Neural cell (in vitro differentiated cells): ENCODE measurements around the gene AGRP. TPM values are rescaled to one million over a fixed set of nuclear protein-coding genes. Genes with fewer than 3 reads are reported as not detected.

Source experiments
- H2AFZ ChIP-seq: fragments of 200-600, 300-800 bp; sonication (generic), shearing (Covaris generic); 2 replicates; pipeline ENCODE4 v1.6.0; 2014; ENCODE audit warnings: low read depth, mild to moderate bottlenecking, antibody characterized with exemption, low read length, moderate library complexity
- H3F3A ChIP-seq: fragments of 200-600 bp; shearing (Covaris generic); 2 replicates; pipeline ENCODE4 v1.6.1; 2016; ENCODE audit warnings: mild to moderate bottlenecking, moderate library complexity, mixed read lengths, antibody characterized with exemption, low read length; ENCODE audit not compliant: insufficient read depth, poor library complexity, severe bottlenecking
- H3K27ac ChIP-seq: fragments of 200-600, 300-800 bp; sonication (generic), shearing (Covaris generic); 2 replicates; pipeline ENCODE4 v1.5.1; 2014; ENCODE audit warnings: mild to moderate bottlenecking, low read length, moderate library complexity
- H3K27me3 ChIP-seq: fragments of 300-800, 200-600 bp; sonication (generic), shearing (Covaris generic); 2 replicates; pipeline ENCODE4 v1.6.0; 2014; ENCODE audit warnings: mild to moderate bottlenecking, low read depth, low read length, moderate library complexity; ENCODE audit not compliant: insufficient read depth
- H3K36me3 ChIP-seq: fragments of 300-800, 200-600 bp; sonication (generic), shearing (Covaris generic); 2 replicates; pipeline ENCODE4 v1.5.1; 2014; ENCODE audit warnings: mild to moderate bottlenecking, antibody characterized with exemption, low read length, moderate library complexity; ENCODE audit not compliant: insufficient read depth
- H3K4me2 ChIP-seq: fragments of 300-800, 200-600 bp; sonication (generic), shearing (Covaris generic); 2 replicates; pipeline ENCODE4 v1.6.0; 2014; ENCODE audit warnings: mild to moderate bottlenecking, low read length
- H3K4me3 ChIP-seq: fragments of 300-800, 200-600 bp; sonication (generic), shearing (Covaris generic); 2 replicates; pipeline ENCODE4 v1.5.1; 2014; ENCODE audit warnings: mild to moderate bottlenecking, low read length, moderate library complexity
- H3K79me2 ChIP-seq: fragments of 200-600 bp; shearing (Covaris generic); replicated peaks from 2 replicates; pipeline ENCODE4 v1.6.0; 2014; ENCODE audit warnings: mild to moderate bottlenecking, low read length, moderate library complexity; ENCODE audit not compliant: insufficient read depth
- H3K9ac ChIP-seq: fragments of 300-800, 200-600 bp; sonication (generic), shearing (Covaris generic); 2 replicates; pipeline ENCODE4 v1.6.1; 2016; ENCODE audit warnings: mild to moderate bottlenecking, low read length, mixed read lengths
- H3K9me2 ChIP-seq: fragments of 200-600 bp; shearing (Covaris generic); 2 replicates; pipeline ENCODE4 v1.6.1; 2016; ENCODE audit warnings: mild to moderate bottlenecking, low read length, mixed read lengths; ENCODE audit not compliant: insufficient read depth
- H3K9me3 ChIP-seq: fragments of 200-600, 300-800 bp; sonication (generic), shearing (Covaris generic); 2 replicates; pipeline ENCODE4 v1.6.1; 2016; ENCODE audit warnings: mild to moderate bottlenecking, mixed run types, low read length, moderate library complexity, mixed read lengths
- H4K20me1 ChIP-seq: fragments of 200-600 bp; shearing (Covaris generic); 2 replicates; pipeline ENCODE4 v1.6.1; 2016; ENCODE audit warnings: mild to moderate bottlenecking, mixed run types; ENCODE audit not compliant: insufficient read depth
- EZH2 ChIP-seq: fragments of 200-600, 300-800 bp; shearing (Covaris generic), sonication (generic); IDR thresholded peaks from 2 replicates; pipeline ENCODE4 v1.6.1; 2014; ENCODE audit warnings: antibody characterized with exemption, low read length, borderline replicate concordance, mild to moderate bottlenecking; ENCODE audit not compliant: insufficient read depth, poor library complexity, severe bottlenecking
- MXI1 ChIP-seq: fragments of 450-650 bp; conservative IDR thresholded peaks from 2 replicates; pipeline ENCODE4 v1.6.1; 2014; ENCODE audit warnings: antibody characterized with exemption, mild to moderate bottlenecking; ENCODE audit not compliant: poor library complexity, severe bottlenecking
- POLR2AphosphoS5 ChIP-seq: IDR thresholded peaks from 2 replicates; pipeline ENCODE4 v1.6.1; 2012
- RAD21 ChIP-seq: fragments of 450-650 bp; conservative IDR thresholded peaks from 2 replicates; pipeline ENCODE4 v1.6.1; 2014; ENCODE audit warnings: antibody characterized with exemption, mild to moderate bottlenecking, moderate library complexity
- SMC3 ChIP-seq: fragments of 450-650 bp; conservative IDR thresholded peaks from 2 replicates; pipeline ENCODE4 v1.6.1; 2014; ENCODE audit warnings: antibody characterized with exemption, mild to moderate bottlenecking, moderate library complexity; ENCODE audit not compliant: poor library complexity
- TAF1 ChIP-seq: IDR thresholded peaks from 2 replicates; pipeline ENCODE4 v1.6.1; 2012; ENCODE audit warnings: low read depth
- polyA plus RNA-seq: library from polyadenylated mRNA; depleted of rRNA; stranded (reverse); fragments of >200 nt; gene quantifications from 2 replicates; pipeline ENCODE4 v1.2.3, GENCODE V29; 2014
- TF ChIP-seq, protein P1 (sequence below): fragments of 450-650 bp; IDR thresholded peaks from 2 replicates; pipeline ENCODE4 v1.5.1; 2014; ENCODE audit warnings: antibody characterized with exemption, mild to moderate bottlenecking, moderate library complexity; ENCODE audit not compliant: poor library complexity, severe bottlenecking
- TF ChIP-seq, protein P2 (sequence below): IDR thresholded peaks from 2 replicates; pipeline ENCODE4 v1.6.1; 2012; ENCODE audit warnings: borderline replicate concordance

Gene AGRP
- polyA plus RNA-seq, 1 donor from 2014 or later: not detected

DNA sequence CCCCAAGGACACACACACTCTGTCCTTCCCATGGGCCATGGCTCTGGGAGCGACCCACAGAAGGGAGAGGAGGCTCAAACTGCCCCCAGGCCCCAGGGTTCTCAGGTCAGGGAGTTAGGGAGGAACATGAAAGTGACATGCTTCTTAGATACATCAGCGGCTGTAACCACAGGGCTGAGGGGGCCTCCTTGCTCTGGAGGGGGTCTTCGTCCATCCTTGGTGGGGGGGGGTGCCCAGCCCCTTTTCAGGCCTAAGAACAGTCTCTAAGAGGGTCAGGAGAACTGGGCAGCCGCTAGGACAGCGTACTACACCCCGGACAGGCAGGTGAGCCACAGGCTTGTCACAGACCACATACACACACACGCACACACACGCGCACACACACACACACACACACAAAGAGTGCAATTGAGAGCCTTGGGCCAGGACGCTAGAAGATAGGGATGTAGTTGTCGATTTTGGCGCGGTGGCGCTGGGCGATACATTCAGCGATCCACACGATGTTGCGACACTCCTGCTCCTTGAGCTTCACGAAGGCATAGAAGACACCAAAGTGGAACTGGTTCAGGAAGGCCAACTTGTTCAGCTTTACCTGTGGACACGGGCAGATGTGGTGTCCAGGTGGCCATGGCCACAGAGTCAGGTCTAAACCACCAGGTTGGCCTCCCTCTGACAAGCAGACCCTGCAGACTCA lies 45.1 kb downstream of the AGRP start:
- Histone ChIP-seq H3K36me3 (no peaks in the 10 kb centered on the region), H3K9me2 (no peaks in the 10 kb centered on the region), H3K27ac (no peak overlapping the region), H3K79me2 (no peaks in the 10 kb centered on the region), H3K27me3 (no peaks in the 10 kb centered on the region), H3K9ac (no peak overlapping the region), H3F3A (no peaks in the 10 kb centered on the region), H3K4me3 (no peak overlapping the region), H4K20me1 (no peaks in the 10 kb centered on the region), H2AFZ (no peak overlapping the region), H3K9me3 (no peaks in the 10 kb centered on the region), H3K4me2 (no peak overlapping the region)
- no peak for TF ChIP-seq POLR2AphosphoS5

DNA sequence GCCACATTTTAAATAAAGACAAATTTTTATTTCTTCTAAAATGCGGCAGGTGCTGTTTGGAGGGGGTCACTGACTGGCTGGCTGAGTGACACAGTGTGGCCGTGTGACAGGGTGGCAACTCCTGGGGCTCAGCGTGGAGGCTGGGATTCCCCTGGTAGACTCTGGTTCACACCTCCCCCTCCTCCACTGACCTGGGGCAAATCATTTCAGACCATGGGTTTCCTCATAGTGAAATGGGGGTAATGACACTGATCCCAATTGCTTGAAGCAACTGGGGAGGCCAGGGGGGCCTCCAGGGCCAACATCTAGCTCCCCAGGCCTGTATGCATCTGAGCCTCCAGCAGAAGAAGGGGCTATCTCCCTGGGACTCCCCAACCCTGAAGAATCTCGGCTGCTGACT lies 45.8 kb downstream of the AGRP start:
- Histone ChIP-seq H3K9me3 (no peaks in the 10 kb centered on the region), H3K36me3 (no peaks in the 10 kb centered on the region), H3K4me3 (no peak overlapping the region), H3K4me2 (no peak overlapping the region), H4K20me1 (no peaks in the 10 kb centered on the region), H3K79me2 (no peaks in the 10 kb centered on the region), H3K27ac (no peak overlapping the region), H3K27me3 (no peaks in the 10 kb centered on the region), H2AFZ (no peak overlapping the region), H3K9ac (no peak overlapping the region), H3K9me2 (no peaks in the 10 kb centered on the region), H3F3A (no peaks in the 10 kb centered on the region)
- TF ChIP-seq POLR2AphosphoS5 (no peak), EZH2 (no peak), RAD21 (no peak), TAF1 (no peak), MXI1 (no peak)
- TF ChIP-seq, protein P1, sequence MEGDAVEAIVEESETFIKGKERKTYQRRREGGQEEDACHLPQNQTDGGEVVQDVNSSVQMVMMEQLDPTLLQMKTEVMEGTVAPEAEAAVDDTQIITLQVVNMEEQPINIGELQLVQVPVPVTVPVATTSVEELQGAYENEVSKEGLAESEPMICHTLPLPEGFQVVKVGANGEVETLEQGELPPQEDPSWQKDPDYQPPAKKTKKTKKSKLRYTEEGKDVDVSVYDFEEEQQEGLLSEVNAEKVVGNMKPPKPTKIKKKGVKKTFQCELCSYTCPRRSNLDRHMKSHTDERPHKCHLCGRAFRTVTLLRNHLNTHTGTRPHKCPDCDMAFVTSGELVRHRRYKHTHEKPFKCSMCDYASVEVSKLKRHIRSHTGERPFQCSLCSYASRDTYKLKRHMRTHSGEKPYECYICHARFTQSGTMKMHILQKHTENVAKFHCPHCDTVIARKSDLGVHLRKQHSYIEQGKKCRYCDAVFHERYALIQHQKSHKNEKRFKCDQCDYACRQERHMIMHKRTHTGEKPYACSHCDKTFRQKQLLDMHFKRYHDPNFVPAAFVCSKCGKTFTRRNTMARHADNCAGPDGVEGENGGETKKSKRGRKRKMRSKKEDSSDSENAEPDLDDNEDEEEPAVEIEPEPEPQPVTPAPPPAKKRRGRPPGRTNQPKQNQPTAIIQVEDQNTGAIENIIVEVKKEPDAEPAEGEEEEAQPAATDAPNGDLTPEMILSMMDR: no peak

DNA sequence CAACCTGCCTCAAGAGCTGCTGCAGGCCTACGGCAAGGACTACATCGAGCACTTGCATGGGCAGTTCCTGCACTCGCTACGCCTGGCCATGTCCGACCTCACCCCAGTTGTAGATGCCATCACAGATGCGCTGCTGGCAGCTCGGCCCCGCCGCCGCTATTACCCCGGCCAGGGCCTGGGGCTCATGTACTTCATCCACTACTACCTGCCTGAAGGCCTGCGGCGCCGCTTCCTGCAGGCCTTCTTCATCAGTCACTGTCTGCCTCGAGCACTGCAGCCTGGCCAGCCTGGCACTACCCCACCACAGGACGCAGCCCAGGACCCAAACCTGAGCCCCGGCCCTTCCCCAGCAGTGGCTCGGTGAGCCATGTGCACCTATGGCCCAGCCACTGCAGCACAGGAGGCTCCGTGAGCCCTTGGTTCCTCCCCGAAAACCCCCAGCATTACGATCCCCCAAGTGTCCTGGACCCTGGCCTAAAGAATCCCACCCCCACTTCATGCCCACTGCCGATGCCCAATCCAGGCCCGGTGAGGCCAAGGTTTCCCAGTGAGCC lies 46.6 kb downstream of the AGRP start:
- H3K27ac ChIP-seq: no peak overlapping the region
- no peaks in the 10 kb centered on the region for H3K9me2 ChIP-seq
- H3F3A ChIP-seq: no peaks in the 10 kb centered on the region
- H2AFZ ChIP-seq: no peak overlapping the region
- H3K9me3 ChIP-seq: no peaks in the 10 kb centered on the region
- no peak overlapping the region for H3K9ac ChIP-seq
- no peak overlapping the region for H3K4me2 ChIP-seq
- TF ChIP-seq, protein P2, sequence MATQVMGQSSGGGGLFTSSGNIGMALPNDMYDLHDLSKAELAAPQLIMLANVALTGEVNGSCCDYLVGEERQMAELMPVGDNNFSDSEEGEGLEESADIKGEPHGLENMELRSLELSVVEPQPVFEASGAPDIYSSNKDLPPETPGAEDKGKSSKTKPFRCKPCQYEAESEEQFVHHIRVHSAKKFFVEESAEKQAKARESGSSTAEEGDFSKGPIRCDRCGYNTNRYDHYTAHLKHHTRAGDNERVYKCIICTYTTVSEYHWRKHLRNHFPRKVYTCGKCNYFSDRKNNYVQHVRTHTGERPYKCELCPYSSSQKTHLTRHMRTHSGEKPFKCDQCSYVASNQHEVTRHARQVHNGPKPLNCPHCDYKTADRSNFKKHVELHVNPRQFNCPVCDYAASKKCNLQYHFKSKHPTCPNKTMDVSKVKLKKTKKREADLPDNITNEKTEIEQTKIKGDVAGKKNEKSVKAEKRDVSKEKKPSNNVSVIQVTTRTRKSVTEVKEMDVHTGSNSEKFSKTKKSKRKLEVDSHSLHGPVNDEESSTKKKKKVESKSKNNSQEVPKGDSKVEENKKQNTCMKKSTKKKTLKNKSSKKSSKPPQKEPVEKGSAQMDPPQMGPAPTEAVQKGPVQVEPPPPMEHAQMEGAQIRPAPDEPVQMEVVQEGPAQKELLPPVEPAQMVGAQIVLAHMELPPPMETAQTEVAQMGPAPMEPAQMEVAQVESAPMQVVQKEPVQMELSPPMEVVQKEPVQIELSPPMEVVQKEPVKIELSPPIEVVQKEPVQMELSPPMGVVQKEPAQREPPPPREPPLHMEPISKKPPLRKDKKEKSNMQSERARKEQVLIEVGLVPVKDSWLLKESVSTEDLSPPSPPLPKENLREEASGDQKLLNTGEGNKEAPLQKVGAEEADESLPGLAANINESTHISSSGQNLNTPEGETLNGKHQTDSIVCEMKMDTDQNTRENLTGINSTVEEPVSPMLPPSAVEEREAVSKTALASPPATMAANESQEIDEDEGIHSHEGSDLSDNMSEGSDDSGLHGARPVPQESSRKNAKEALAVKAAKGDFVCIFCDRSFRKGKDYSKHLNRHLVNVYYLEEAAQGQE: no peak
- TF ChIP-seq SMC3 (no peak), TAF1 (no peak)
- TF ChIP-seq, protein P1: no peak
- no peak overlapping the region for H3K4me3 ChIP-seq
- H3K27me3 ChIP-seq: peaks cover 7% of the 10 kb centered on the region
- H3K36me3 ChIP-seq: no peaks in the 10 kb centered on the region
- H3K79me2 ChIP-seq: no peaks in the 10 kb centered on the region
- no peaks in the 10 kb centered on the region for H4K20me1 ChIP-seq
